Stimulated activated memory B cell treated with anti-CD40 and anti-IgM and Interleukin-4, amounts not matched to agents 10 μg/mL and 1 μg/mL and 100 μg/mL, for 72 hours (primary cell): ENCODE measurements around the gene MYBPHL.
"Not testable (repeated sequence)": the region's sequence is repeated elsewhere in the genome, so short reads cannot be mapped to it uniquely, and the experiment has no call there.

Experiments
- ATAC-seq: fragments of 150-1000 bp; cut with Tn5 transposase; 2 replicates; pipeline ENCODE4 v1.10.0; 2021
- H3K27ac Mint-ChIP-seq: one replicate; pipeline ENCODE4 v1.8.0; 2022; ENCODE audit warnings: mild to moderate bottlenecking, mixed read lengths
- H3K27me3 Mint-ChIP-seq: one replicate; pipeline ENCODE4 v1.8.0; 2022; ENCODE audit warnings: mixed read lengths
- H3K36me3 Mint-ChIP-seq: one replicate; pipeline ENCODE4 v1.8.0; 2022; ENCODE audit warnings: mixed read lengths
- H3K4me1 Mint-ChIP-seq: one replicate; pipeline ENCODE4 v1.8.0; 2022; ENCODE audit warnings: mixed read lengths
- H3K4me3 Mint-ChIP-seq: one replicate; pipeline ENCODE4 v1.8.0; 2022; ENCODE audit warnings: mild to moderate bottlenecking, moderate library complexity, mixed read lengths
- H3K9me3 Mint-ChIP-seq: one replicate; pipeline ENCODE4 v1.8.0; 2022; ENCODE audit warnings: mixed read lengths

MYBPHL gene

GRCh38 chr1:109315288-109315687, 8.5 kb upstream of the MYBPHL start:
- no peaks in the 10 kb centered on the region for H3K4me1 Mint-ChIP-seq
- no peaks in the 10 kb centered on the region for H3K36me3 Mint-ChIP-seq
- no peak for ATAC-seq
- H3K4me3 Mint-ChIP-seq, result no peak overlapping the region
- H3K27me3 Mint-ChIP-seq, result peaks cover 15% of the 10 kb centered on the region
- no peaks in the 10 kb centered on the region for H3K9me3 Mint-ChIP-seq
- H3K27ac Mint-ChIP-seq, result no peak overlapping the region

- no peak for ATAC-seq
- Mint-ChIP-seq H3K4me1 (no peaks in the 10 kb centered on the region), H3K27me3 (peaks cover 15% of the 10 kb centered on the region), H3K27ac (no peak overlapping the region), H3K4me3 (no peak overlapping the region), H3K36me3 (no peaks in the 10 kb centered on the region), H3K9me3 (no peaks in the 10 kb centered on the region)
Measured at GRCh38 chr1:109314795-109315194, 8.0 kb upstream of the MYBPHL start.

- H3K36me3 Mint-ChIP-seq, result no peaks in the 10 kb centered on the region
- H3K4me3 Mint-ChIP-seq, result no peak overlapping the region
- no peaks in the 10 kb centered on the region for H3K9me3 Mint-ChIP-seq
- H3K4me1 Mint-ChIP-seq, result peaks cover 4% of the 10 kb centered on the region
- H3K27ac Mint-ChIP-seq, result no peak overlapping the region
- H3K27me3 Mint-ChIP-seq, result peaks cover 17% of the 10 kb centered on the region
- no peak for ATAC-seq
Measured at GRCh38 chr1:109312978-109313775, 6.4 kb upstream of the MYBPHL start.

GRCh38 chr1:109312246-109312645, 5.4 kb upstream of the MYBPHL start:
- peaks cover 12% of the 10 kb centered on the region for H3K4me1 Mint-ChIP-seq
- H3K9me3 Mint-ChIP-seq, result no peaks in the 10 kb centered on the region
- H3K36me3 Mint-ChIP-seq, result no peaks in the 10 kb centered on the region
- H3K27ac Mint-ChIP-seq, result no peak overlapping the region
- H3K4me3 Mint-ChIP-seq, result no peak overlapping the region
- ATAC-seq, result no peak
- peaks cover 17% of the 10 kb centered on the region for H3K27me3 Mint-ChIP-seq

GRCh38 chr1:109309347-109309746, 2.5 kb upstream of the MYBPHL start:
- peaks cover 17% of the 10 kb centered on the region for H3K27me3 Mint-ChIP-seq
- peaks cover 17% of the 10 kb centered on the region for H3K4me1 Mint-ChIP-seq
- no peaks in the 10 kb centered on the region for H3K9me3 Mint-ChIP-seq
- no peak overlapping the region for H3K4me3 Mint-ChIP-seq
- no peak overlapping the region for H3K27ac Mint-ChIP-seq
- no peak for ATAC-seq
- H3K36me3 Mint-ChIP-seq, result no peaks in the 10 kb centered on the region

- Mint-ChIP-seq H3K4me3 (peak overlapping the region; percentile 65), H3K9me3 (no peaks in the 10 kb centered on the region), H3K4me1 (peaks cover 17% of the 10 kb centered on the region), H3K36me3 (no peaks in the 10 kb centered on the region), H3K27ac (peak overlapping the region; percentile 23), H3K27me3 (peaks cover 17% of the 10 kb centered on the region)
- peak; percentile 89 for ATAC-seq
Measured at GRCh38 chr1:109307274-109308021, 637 bp upstream of the MYBPHL start.

GRCh38 chr1:109305991-109306390, 820 bp downstream of the MYBPHL start:
- not testable (repeated sequence) for H3K27ac Mint-ChIP-seq, ATAC-seq, H3K9me3 Mint-ChIP-seq, H3K36me3 Mint-ChIP-seq, H3K4me3 Mint-ChIP-seq
- Mint-ChIP-seq H3K27me3 (peaks cover 16% of the 10 kb centered on the region), H3K4me1 (peaks cover 17% of the 10 kb centered on the region)

- Mint-ChIP-seq H3K4me3 (no peak overlapping the region), H3K36me3 (no peaks in the 10 kb centered on the region), H3K27me3 (peaks cover 15% of the 10 kb centered on the region), H3K27ac (no peak overlapping the region), H3K9me3 (no peaks in the 10 kb centered on the region), H3K4me1 (peaks cover 17% of the 10 kb centered on the region)
- no peak for ATAC-seq
Measured at GRCh38 chr1:109304226-109304920, 2.4 kb downstream of the MYBPHL start.

- no peaks in the 10 kb centered on the region for H3K36me3 Mint-ChIP-seq
- no peak overlapping the region for H3K27ac Mint-ChIP-seq
- H3K4me1 Mint-ChIP-seq, result peaks cover 7% of the 10 kb centered on the region
- H3K27me3 Mint-ChIP-seq, result peaks cover 27% of the 10 kb centered on the region
- no peaks in the 10 kb centered on the region for H3K9me3 Mint-ChIP-seq
- ATAC-seq, result no peak
- no peak overlapping the region for H3K4me3 Mint-ChIP-seq
Measured at GRCh38 chr1:109301874-109302273, 4.9 kb downstream of the MYBPHL start.

- Mint-ChIP-seq H3K27ac (no peak overlapping the region), H3K4me3 (no peak overlapping the region), H3K27me3 (peaks cover 27% of the 10 kb centered on the region), H3K4me1 (peaks cover 7% of the 10 kb centered on the region), H3K9me3 (no peaks in the 10 kb centered on the region), H3K36me3 (no peaks in the 10 kb centered on the region)
- ATAC-seq, result no peak
Measured at GRCh38 chr1:109300650-109301151, 6.1 kb downstream of the MYBPHL start.

GRCh38 chr1:109299558-109300343, 7.1 kb downstream of the MYBPHL start:
- Mint-ChIP-seq H3K27me3 (peaks cover 27% of the 10 kb centered on the region), H3K36me3 (no peaks in the 10 kb centered on the region), H3K4me3 (no peak overlapping the region), H3K4me1 (peaks cover 17% of the 10 kb centered on the region), H3K9me3 (no peaks in the 10 kb centered on the region), H3K27ac (no peak overlapping the region)
- no peak for ATAC-seq

- no peaks in the 10 kb centered on the region for H3K36me3 Mint-ChIP-seq
- H3K4me3 Mint-ChIP-seq, result no peak overlapping the region
- H3K4me1 Mint-ChIP-seq, result peaks cover 25% of the 10 kb centered on the region
- peaks cover 27% of the 10 kb centered on the region for H3K27me3 Mint-ChIP-seq
- no peaks in the 10 kb centered on the region for H3K9me3 Mint-ChIP-seq
- ATAC-seq, result no peak
- H3K27ac Mint-ChIP-seq, result no peak overlapping the region
Measured at GRCh38 chr1:109298666-109299557, 7.9 kb downstream of the MYBPHL start.

GRCh38 chr1:109296782-109297181, 10.0 kb downstream of the MYBPHL start:
- Mint-ChIP-seq H3K27ac (no peak overlapping the region), H3K36me3 (no peaks in the 10 kb centered on the region), H3K27me3 (peaks cover 27% of the 10 kb centered on the region), H3K9me3 (no peaks in the 10 kb centered on the region), H3K4me1 (peaks cover 25% of the 10 kb centered on the region), H3K4me3 (no peak overlapping the region)
- no peak for ATAC-seq
